DND-41 (cell line): ENCODE data around the gene WWC1.
"Not testable (repeated sequence)": the region's sequence is repeated elsewhere in the genome, so short reads cannot be mapped to it uniquely, and the experiment has no call there.

Experiments
- ATAC-seq: fragments of 200-7000 bp; cut with Tn5 transposase; 3 replicates; pipeline ENCODE4 v1.9.1; 2021; ENCODE audit warnings: low read depth; ENCODE audit not compliant: insufficient read depth
- DNase-seq: peaks from one replicate; pipeline ENCODE4 v3.0.0-alpha.2; 2020
- H2AFZ ChIP-seq: 2 replicates; pipeline ENCODE4 v1.6.0; 2012; ENCODE audit warnings: low read depth, low read length
- H3K27ac ChIP-seq: 2 replicates; pipeline ENCODE4 v1.5.1; 2012; ENCODE audit warnings: low read length, inconsistent platforms
- H3K27me3 ChIP-seq: fragments of 200-600 bp; sonication (generic); 2 replicates; pipeline ENCODE4 v1.6.0; 2012; ENCODE audit warnings: low read length, mild to moderate bottlenecking, inconsistent platforms; ENCODE audit not compliant: insufficient read depth, poor library complexity
- H3K36me3 ChIP-seq: 2 replicates; pipeline ENCODE4 v1.5.1; 2012; ENCODE audit warnings: low read length, inconsistent platforms; ENCODE audit not compliant: insufficient read depth
- H3K4me1 ChIP-seq: 2 replicates; pipeline ENCODE4 v1.5.1; 2012; ENCODE audit warnings: mild to moderate bottlenecking, low read length; ENCODE audit not compliant: insufficient read depth
- H3K4me2 ChIP-seq: 2 replicates; pipeline ENCODE4 v1.6.0; 2012; ENCODE audit warnings: mild to moderate bottlenecking, moderate library complexity, low read length, inconsistent platforms; ENCODE audit not compliant: insufficient read depth
- H3K4me3 ChIP-seq, 2 experiments: fragments of 200-600 bp in 1 of 2; shearing (Covaris generic) in 1 of 2; 2 replicates each; pipeline ENCODE4 v1.5.1; 2012 to 2016; ENCODE audit warnings: inconsistent platforms in 2 of 2, low read length in 2 of 2, mild to moderate bottlenecking in 2 of 2, low read depth in 1 of 2, moderate library complexity in 1 of 2
- H3K79me2 ChIP-seq: 2 replicates; pipeline ENCODE4 v1.6.0; 2012; ENCODE audit warnings: low read length, inconsistent platforms; ENCODE audit not compliant: insufficient read depth
- H3K9ac ChIP-seq: 2 replicates; pipeline ENCODE4 v1.6.0; 2012; ENCODE audit warnings: low read depth, mild to moderate bottlenecking, inconsistent platforms, low read length, moderate library complexity
- H3K9me3 ChIP-seq: 2 replicates; pipeline ENCODE4 v1.5.1; 2012; ENCODE audit warnings: low read length, moderate library complexity, mild to moderate bottlenecking, inconsistent platforms; ENCODE audit not compliant: insufficient read depth, severe bottlenecking
- H4K20me1 ChIP-seq: 2 replicates; pipeline ENCODE4 v1.6.0; 2012; ENCODE audit warnings: low read length; ENCODE audit not compliant: insufficient read depth
- EZH2 ChIP-seq: IDR thresholded peaks from 3 replicates; pipeline ENCODE4 v1.6.1; 2012; ENCODE audit warnings: borderline replicate concordance, low read depth, mild to moderate bottlenecking, moderate library complexity, low read length, inconsistent platforms; ENCODE audit not compliant: severe bottlenecking
- TF ChIP-seq, protein P1 (sequence below): IDR thresholded peaks from 2 replicates; pipeline ENCODE4 v1.5.1; 2012; ENCODE audit warnings: borderline replicate concordance, low read length, moderate library complexity, mild to moderate bottlenecking; ENCODE audit not compliant: poor library complexity, severe bottlenecking; ENCODE audit errors: extremely low read depth

The WWC1 gene

DNA sequence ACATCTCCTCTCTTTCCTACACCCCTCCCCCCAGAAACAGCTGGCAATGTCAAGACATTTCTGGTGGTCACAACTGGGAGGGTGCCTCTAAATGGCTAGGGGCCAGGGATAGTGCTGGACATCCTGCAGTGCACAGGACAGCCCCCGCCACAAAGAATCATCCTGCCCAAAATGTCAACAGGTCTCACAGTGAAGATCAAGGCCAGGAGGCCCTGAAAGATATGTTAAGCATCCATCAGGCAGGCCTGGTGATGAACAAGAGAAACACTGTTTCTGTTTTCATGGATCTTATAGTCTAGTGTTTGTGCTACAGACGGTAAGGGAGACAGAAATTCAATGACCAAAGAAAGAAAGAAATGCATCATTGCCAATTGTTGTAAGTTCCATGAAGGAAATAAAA, 45.9 kb downstream of the WWC1 start:
- ATAC-seq (no peak), DNase-seq (no peak)
- H3K4me3 ChIP-seq: no peak overlapping the region
- H3K27me3 ChIP-seq: peaks cover 2% of the 10 kb centered on the region
- H3K9me3 ChIP-seq: no peaks in the 10 kb centered on the region
- H3K4me1 ChIP-seq: no peaks in the 10 kb centered on the region
- H3K4me2 ChIP-seq: no peak overlapping the region
- H3K79me2 ChIP-seq: no peaks in the 10 kb centered on the region
- no peak overlapping the region for H3K9ac ChIP-seq
- H3K27ac ChIP-seq: no peak overlapping the region
- H2AFZ ChIP-seq: no peak overlapping the region
- no peaks in the 10 kb centered on the region for H4K20me1 ChIP-seq
- H3K36me3 ChIP-seq: no peaks in the 10 kb centered on the region
- TF ChIP-seq, protein P1, sequence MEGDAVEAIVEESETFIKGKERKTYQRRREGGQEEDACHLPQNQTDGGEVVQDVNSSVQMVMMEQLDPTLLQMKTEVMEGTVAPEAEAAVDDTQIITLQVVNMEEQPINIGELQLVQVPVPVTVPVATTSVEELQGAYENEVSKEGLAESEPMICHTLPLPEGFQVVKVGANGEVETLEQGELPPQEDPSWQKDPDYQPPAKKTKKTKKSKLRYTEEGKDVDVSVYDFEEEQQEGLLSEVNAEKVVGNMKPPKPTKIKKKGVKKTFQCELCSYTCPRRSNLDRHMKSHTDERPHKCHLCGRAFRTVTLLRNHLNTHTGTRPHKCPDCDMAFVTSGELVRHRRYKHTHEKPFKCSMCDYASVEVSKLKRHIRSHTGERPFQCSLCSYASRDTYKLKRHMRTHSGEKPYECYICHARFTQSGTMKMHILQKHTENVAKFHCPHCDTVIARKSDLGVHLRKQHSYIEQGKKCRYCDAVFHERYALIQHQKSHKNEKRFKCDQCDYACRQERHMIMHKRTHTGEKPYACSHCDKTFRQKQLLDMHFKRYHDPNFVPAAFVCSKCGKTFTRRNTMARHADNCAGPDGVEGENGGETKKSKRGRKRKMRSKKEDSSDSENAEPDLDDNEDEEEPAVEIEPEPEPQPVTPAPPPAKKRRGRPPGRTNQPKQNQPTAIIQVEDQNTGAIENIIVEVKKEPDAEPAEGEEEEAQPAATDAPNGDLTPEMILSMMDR: no peak
- no peak for TF ChIP-seq EZH2

DNA sequence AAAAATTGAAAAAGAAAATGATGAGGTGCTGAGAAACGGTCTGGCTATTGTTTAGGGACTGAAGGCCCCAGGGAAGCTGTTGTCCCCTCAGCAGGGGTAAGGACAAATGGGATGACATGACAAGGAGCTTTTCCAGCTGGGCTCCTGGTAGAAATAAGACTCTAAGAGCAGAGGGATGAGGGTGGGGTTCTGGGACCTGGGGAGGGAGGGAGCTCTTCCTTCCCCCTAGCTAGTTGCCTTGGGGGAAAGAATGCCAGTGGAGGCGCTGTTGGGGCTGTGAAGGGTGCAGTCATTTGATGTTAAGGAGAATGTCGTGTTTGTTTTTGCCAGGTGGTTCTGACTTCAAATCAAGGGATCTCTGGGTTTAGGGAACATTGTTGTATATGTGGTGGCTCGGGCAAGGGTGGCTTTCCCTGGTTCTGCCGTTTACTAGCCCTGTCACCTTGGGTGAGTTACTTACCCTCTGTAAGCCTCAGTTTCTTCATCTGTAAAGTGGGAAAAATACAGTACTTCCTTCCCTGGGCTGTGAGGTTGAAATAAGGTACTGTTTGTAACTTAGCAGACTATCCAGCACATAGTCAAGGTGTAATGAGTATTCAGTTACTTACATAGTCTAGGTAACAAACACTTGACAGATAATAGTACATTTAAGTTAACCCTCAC, 47.8 kb downstream of the WWC1 start:
- Histone ChIP-seq H3K4me2 (no peak overlapping the region), H3K9me3 (no peaks in the 10 kb centered on the region), H3K27ac (no peak overlapping the region), H2AFZ (no peak overlapping the region), H3K9ac (no peak overlapping the region), H3K4me3 (no peak overlapping the region), H3K4me1 (no peaks in the 10 kb centered on the region), H3K79me2 (no peaks in the 10 kb centered on the region), H3K36me3 (no peaks in the 10 kb centered on the region), H3K27me3 (peaks cover 2% of the 10 kb centered on the region), H4K20me1 (no peaks in the 10 kb centered on the region)
- TF ChIP-seq, protein P1: no peak
- TF ChIP-seq EZH2: no peak
- no peak for ATAC-seq
- no peak for DNase-seq

DNA sequence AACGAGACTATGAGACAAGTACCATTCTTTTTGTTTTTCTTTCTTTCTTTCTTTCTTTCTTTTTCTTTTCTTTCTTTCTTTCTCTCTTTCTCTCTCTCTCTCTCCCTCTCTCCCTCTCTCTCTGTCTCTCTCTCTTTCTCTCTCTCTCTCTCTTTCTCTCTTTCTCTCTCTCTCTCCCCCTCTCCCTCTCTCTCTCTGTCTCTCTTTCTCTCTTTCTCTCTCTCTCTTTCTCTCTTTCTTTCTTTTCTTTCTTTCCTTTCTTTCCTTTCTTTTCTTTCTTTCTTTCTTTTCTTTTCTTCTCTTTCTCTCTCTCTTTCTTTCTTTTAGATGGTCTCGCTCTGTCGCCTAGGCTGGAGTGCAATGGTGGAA, 48.3 kb downstream of the WWC1 start:
- H3K4me3 ChIP-seq, H3K9me3 ChIP-seq, H3K27me3 ChIP-seq, H2AFZ ChIP-seq, H3K79me2 ChIP-seq, H3K36me3 ChIP-seq, H3K4me2 ChIP-seq, H3K9ac ChIP-seq, ATAC-seq, DNase-seq, H4K20me1 ChIP-seq, H3K4me1 ChIP-seq, H3K27ac ChIP-seq: not testable (repeated sequence)

DNA sequence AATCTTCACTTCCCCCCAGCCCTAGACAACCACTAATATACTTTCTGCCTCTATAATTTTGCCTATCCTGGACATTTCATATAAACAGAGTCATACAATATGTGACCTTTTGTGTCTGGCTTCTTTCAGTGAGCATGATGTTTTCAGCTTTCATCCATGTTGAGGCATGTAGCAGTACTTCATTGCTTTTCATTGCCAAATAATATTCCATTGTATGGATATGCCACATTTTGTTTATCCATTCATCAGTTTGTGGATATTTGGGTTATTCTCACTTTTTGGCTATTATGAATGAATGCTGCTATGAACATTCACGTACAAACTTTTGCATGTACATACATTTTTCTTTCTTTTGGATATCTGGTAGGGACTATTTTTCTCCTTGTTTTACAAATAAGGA, 49.0 kb downstream of the WWC1 start:
- no peaks in the 10 kb centered on the region for H3K9me3 ChIP-seq

More for the DNA sequence above, 49.0 kb downstream of the WWC1 start:
- no peak overlapping the region for H3K27ac ChIP-seq
- H2AFZ ChIP-seq: no peak overlapping the region
- DNase-seq (no peak), ATAC-seq (no peak)
- no peaks in the 10 kb centered on the region for H3K4me1 ChIP-seq
- no peaks in the 10 kb centered on the region for H3K27me3 ChIP-seq
- H3K36me3 ChIP-seq: no peaks in the 10 kb centered on the region
- no peak overlapping the region for H3K4me2 ChIP-seq
- H4K20me1 ChIP-seq: no peaks in the 10 kb centered on the region
- H3K9ac ChIP-seq: no peak overlapping the region
- no peak overlapping the region for H3K4me3 ChIP-seq
- H3K79me2 ChIP-seq: no peaks in the 10 kb centered on the region
- TF ChIP-seq EZH2: no peak
- TF ChIP-seq, protein P1: no peak
